H1 (cell line): ENCODE data around the gene NOS1AP. TPM values are rescaled to one million over a fixed set of nuclear protein-coding genes. Genes with fewer than 3 reads are reported as not detected.

Source experiments
- CTCF ChIA-PET: fragments of 300-600 bp; sonication (Branson Sonifier 250); formaldehyde crosslinking; loops from one replicate; lab custom pipeline; 2021; ENCODE audit not compliant: partially characterized antibody; lab: Charles Lee
- POLR2A ChIA-PET: fragments of 300-600 bp; sonication (Branson Sonifier 250); formaldehyde crosslinking; loops from one replicate; lab custom pipeline; 2021; ENCODE audit warnings: inconsistent platforms; ENCODE audit not compliant: partially characterized antibody; lab: Charles Lee
- DNase-seq, 2 experiments: peaks; one replicate each; pipeline versions ENCODE4 v3.0.0 to v3.0.0-alpha.2; 2010 to 2022; ENCODE audit warnings: low spot score in 2 of 2, low read depth in 1 of 2, mixed read lengths in 1 of 2
- FAIRE-seq: peaks from 2 replicates; lab custom pipeline; 2011; peaks lifted over from hg19 to GRCh38; lab: Jason Lieb, UNC
- H2AFZ ChIP-seq: 2 replicates; pipeline ENCODE4 v1.8.1; 2012; ENCODE audit warnings: low read length, inconsistent platforms
- H2AK5ac ChIP-seq: 2 replicates; pipeline ENCODE4 v1.6.1; 2013; ENCODE audit warnings: low read depth, low read length
- H2BK120ac ChIP-seq: replicated peaks from 2 replicates; pipeline ENCODE3; 2013; ENCODE audit warnings: low read depth, low read length, inconsistent platforms
- H2BK12ac ChIP-seq: 2 replicates; pipeline ENCODE4 v1.6.1; 2013; ENCODE audit warnings: low read depth, low read length
- H2BK15ac ChIP-seq: 2 replicates; pipeline ENCODE4 v1.6.1; 2013; ENCODE audit warnings: low read length
- H2BK20ac ChIP-seq: 2 replicates; pipeline ENCODE4 v1.6.1; 2013; ENCODE audit warnings: low read length
- H2BK5ac ChIP-seq: 2 replicates; pipeline ENCODE4 v1.6.1; 2013; ENCODE audit warnings: low read depth, low read length
- H3K14ac ChIP-seq: 2 replicates; pipeline ENCODE4 v1.6.1; 2013; ENCODE audit warnings: inconsistent platforms; ENCODE audit not compliant: insufficient read length
- H3K18ac ChIP-seq: 2 replicates; pipeline ENCODE4 v1.6.1; 2013; ENCODE audit warnings: low read length; ENCODE audit errors: extremely low read depth
- H3K23ac ChIP-seq: 2 replicates; pipeline ENCODE4 v1.6.1; 2013; ENCODE audit warnings: inconsistent platforms; ENCODE audit not compliant: insufficient read length
- H3K23me2 ChIP-seq: 2 replicates; pipeline ENCODE4 v1.6.1; 2013; ENCODE audit warnings: low read depth, low read length
- H3K27ac ChIP-seq: 2 replicates; pipeline ENCODE4 v1.6.1; 2011; ENCODE audit warnings: low read depth, low read length, inconsistent platforms
- H3K27me3 ChIP-seq, 4 experiments: replicated peaks in 1 of 4; 1 replicate in 1 of 4; 2 replicates in 3 of 4; pipeline versions ENCODE4 v1.6.1 to v1.8.1; 2011 to 2013; ENCODE audit warnings: low read length in 3 of 4, mild to moderate bottlenecking in 3 of 4, inconsistent platforms in 2 of 4, mixed read lengths in 2 of 4, moderate library complexity in 1 of 4; ENCODE audit not compliant: control insufficient read depth in 3 of 4, insufficient read depth in 3 of 4; ENCODE audit errors: extremely low read depth in 1 of 4
- H3K36me3 ChIP-seq, 4 experiments: 2 replicates each; pipeline versions ENCODE4 v1.6.1 to v1.8.1; 2011 to 2013; ENCODE audit warnings: mild to moderate bottlenecking in 4 of 4, low read length in 3 of 4, moderate library complexity in 2 of 4, control low read depth in 1 of 4, inconsistent platforms in 1 of 4; ENCODE audit not compliant: insufficient read depth in 4 of 4, control insufficient read depth in 2 of 4
- H3K4ac ChIP-seq: replicated peaks from 2 replicates; pipeline ENCODE3; 2013; ENCODE audit warnings: low read length, low read depth, mixed read lengths, inconsistent platforms; ENCODE audit not compliant: insufficient read length
- H3K4me1 ChIP-seq, 4 experiments: replicated peaks in 1 of 4; 1 replicate in 1 of 4; 2 replicates in 3 of 4; pipeline versions ENCODE4 v1.6.1 to v1.8.1; 2011 to 2013; ENCODE audit warnings: low read length in 3 of 4, inconsistent platforms in 2 of 4, mixed read lengths in 1 of 4; ENCODE audit not compliant: insufficient read depth in 4 of 4, control insufficient read depth in 3 of 4
- H3K4me2 ChIP-seq, 2 experiments: 2 replicates each; pipeline versions ENCODE4 v1.6.1 to v1.8.1; 2011 to 2013; ENCODE audit warnings: low read depth in 2 of 2, low read length in 2 of 2, control low read depth in 1 of 2, inconsistent platforms in 1 of 2, mild to moderate bottlenecking in 1 of 2; ENCODE audit not compliant: insufficient read depth in 1 of 2
- H3K4me3 ChIP-seq, 4 experiments: fragments of 200-600, 300-600 bp in 1 of 4; sonication (generic), shearing (Covaris generic), sonication (Bioruptor Twin) in 1 of 4; 2 replicates each; pipeline versions ENCODE4 v1.5.1 to v1.8.1; 2011 to 2016; ENCODE audit warnings: low read length in 4 of 4, low read depth in 3 of 4, control low read depth in 2 of 4, inconsistent platforms in 2 of 4, mild to moderate bottlenecking in 2 of 4, mixed read lengths in 1 of 4, moderate library complexity in 1 of 4; ENCODE audit not compliant: insufficient read depth in 2 of 4; ENCODE audit errors: extremely low read depth in 1 of 4
- H3K56ac ChIP-seq: replicated peaks from 2 replicates; pipeline ENCODE3; 2013; ENCODE audit warnings: low read depth, mild to moderate bottlenecking, mixed read lengths, low read length, inconsistent platforms; ENCODE audit not compliant: insufficient read length
- H3K79me1 ChIP-seq: 2 replicates; pipeline ENCODE4 v1.6.1; 2013; ENCODE audit warnings: low read depth, low read length, control low read depth
- H3K79me2 ChIP-seq, 2 experiments: 2 replicates each; pipeline versions ENCODE4 v1.6.1 to v1.8.1; 2012 to 2013; ENCODE audit warnings: low read length in 2 of 2, mild to moderate bottlenecking in 2 of 2, inconsistent platforms in 1 of 2; ENCODE audit not compliant: insufficient read depth in 2 of 2, control insufficient read depth in 1 of 2
- H3K9ac ChIP-seq, 4 experiments: replicated peaks in 1 of 4; 1 replicate in 1 of 4; 2 replicates in 3 of 4; pipeline versions ENCODE4 v1.6.1 to v1.8.1; 2011 to 2013; ENCODE audit warnings: low read depth in 3 of 4, low read length in 3 of 4, control low read depth in 2 of 4, mild to moderate bottlenecking in 2 of 4, moderate library complexity in 2 of 4, inconsistent platforms in 1 of 4; ENCODE audit errors: extremely low read depth in 1 of 4
- H3K9me3 ChIP-seq, 2 experiments: 2 replicates each; pipeline versions ENCODE4 v1.6.1 to v1.8.1; 2012 to 2013; ENCODE audit warnings: mild to moderate bottlenecking in 2 of 2, moderate library complexity in 2 of 2, control low read depth in 1 of 2, inconsistent platforms in 1 of 2, low read depth in 1 of 2, low read length in 1 of 2, mixed read lengths in 1 of 2; ENCODE audit not compliant: insufficient read depth in 2 of 2
- H4K20me1 ChIP-seq, 2 experiments: replicated peaks in 1 of 2; 2 replicates each; pipeline versions ENCODE3 to v1.8.1; 2011 to 2013; ENCODE audit warnings: inconsistent platforms in 2 of 2, low read length in 2 of 2, mild to moderate bottlenecking in 1 of 2; ENCODE audit not compliant: insufficient read depth in 2 of 2, control insufficient read depth in 1 of 2
- H4K5ac ChIP-seq: 2 replicates; pipeline ENCODE4 v1.6.1; 2013; ENCODE audit warnings: low read length, low read depth, mixed read lengths, inconsistent platforms; ENCODE audit not compliant: insufficient read length
- H4K8ac ChIP-seq: 2 replicates; pipeline ENCODE4 v1.8.0; 2013; ENCODE audit warnings: mild to moderate bottlenecking, moderate library complexity, low read length, inconsistent platforms; ENCODE audit not compliant: insufficient read depth; ENCODE audit errors: extremely low read depth
- H4K91ac ChIP-seq: replicated peaks from 2 replicates; pipeline ENCODE3; 2013; ENCODE audit warnings: low read length, mixed read lengths, inconsistent platforms; ENCODE audit not compliant: insufficient read length
- ASH2L ChIP-seq: fragments of 200-600, 300-600 bp; sonication (generic); IDR thresholded peaks from one replicate; pipeline ENCODE4 v1.7.1; 2017; ENCODE audit warnings: low read length
- CBX5 ChIP-seq: fragments of 300-800, 300-1000 bp; sonication (generic); IDR thresholded peaks from 2 replicates; pipeline ENCODE4 v1.7.1; 2016; ENCODE audit warnings: antibody characterized with exemption, low read length, low read depth
- E2F6 ChIP-seq: IDR thresholded peaks from 2 replicates; pipeline ENCODE4 v1.6.1; 2012; ENCODE audit warnings: inconsistent platforms
- EGR1 ChIP-seq: IDR thresholded peaks from 2 replicates; pipeline ENCODE4 v1.6.1; 2011; ENCODE audit warnings: low read depth, low read length, borderline replicate concordance
- EZH2 ChIP-seq: fragments of 200-600 bp; sonication (generic); IDR thresholded peaks from 2 replicates; pipeline ENCODE4 v1.7.1; 2012; ENCODE audit warnings: low read depth, mild to moderate bottlenecking, moderate library complexity, low read length, inconsistent platforms; ENCODE audit not compliant: severe bottlenecking
- FOSL1 ChIP-seq: IDR thresholded peaks from 2 replicates; pipeline ENCODE4 v1.6.1; 2011; ENCODE audit warnings: mild to moderate bottlenecking, low read depth, low read length, moderate library complexity; ENCODE audit not compliant: insufficient read depth
- JUN ChIP-seq: IDR thresholded peaks from 2 replicates; pipeline ENCODE4 v1.6.1; 2011; ENCODE audit warnings: low read depth, mild to moderate bottlenecking, improper control_type of control experiment, low read length
- POLR2A ChIP-seq, 2 experiments: IDR thresholded peaks; 1 replicate in 1 of 2; 2 replicates in 1 of 2; pipeline ENCODE4 v1.6.1; 2011; ENCODE audit warnings: low read depth in 2 of 2, low read length in 2 of 2, mild to moderate bottlenecking in 2 of 2; ENCODE audit errors: control extremely low read depth in 1 of 2
- RAD21 ChIP-seq, 2 experiments: IDR thresholded peaks in 1 of 2; conservative IDR thresholded peaks in 1 of 2; 2 replicates each; pipeline ENCODE4 v1.6.1; 2011; ENCODE audit warnings: low read depth in 2 of 2, low read length in 2 of 2, improper control_type of control experiment in 1 of 2, inconsistent platforms in 1 of 2, mild to moderate bottlenecking in 1 of 2, moderate library complexity in 1 of 2
- RFX5 ChIP-seq: IDR thresholded peaks from 2 replicates; pipeline ENCODE4 v1.6.1; 2011; ENCODE audit warnings: low read depth, low read length, improper control_type of control experiment, borderline replicate concordance
- SAP30 ChIP-seq: fragments of 300-600 bp; sonication (generic); IDR thresholded peaks from 2 replicates; pipeline ENCODE4 v1.7.1; 2012; ENCODE audit warnings: low read length, moderate library complexity, mild to moderate bottlenecking, inconsistent platforms; ENCODE audit not compliant: insufficient read depth, insufficient replicate concordance
- SIRT6 ChIP-seq: IDR thresholded peaks from one replicate; pipeline ENCODE4 v1.7.1; 2012; ENCODE audit warnings: low read length, inconsistent platforms
- TEAD4 ChIP-seq: IDR thresholded peaks from 2 replicates; pipeline ENCODE4 v1.6.1; 2012; ENCODE audit warnings: low read depth, low read length, inconsistent platforms, mixed read lengths
- WGBS, 2 experiments: shearing (Covaris generic) in 1 of 2; methylation state at CpG; one replicate each; pipeline versions ENCODE4 v1.1.6 to v1.1.7; 2013 to 2015; ENCODE audit warnings: low lambda C conversion rate in 2 of 2, mixed read lengths in 2 of 2, inconsistent platforms in 1 of 2, low coverage in 1 of 2, missing lambda C conversion rate in 1 of 2; ENCODE audit not compliant: insufficient replicate concordance in 2 of 2, insufficient coverage in 1 of 2, insufficient read length in 1 of 2; ENCODE audit errors: extremely low coverage in 1 of 2, missing lambda C conversion rate in 1 of 2; 5-methylcytosine and 5-hydroxymethylcytosine counted together
- polyA plus RNA-seq, 7 experiments: library from polyadenylated mRNA; depleted of rRNA in 3 of 7; stranded (reverse) in 5 of 7; unstranded in 2 of 7; fragments of >200 nt in 5 of 7; fragments of 200-250 nt in 2 of 7; gene quantifications; 1 replicate in 5 of 7; 2 replicates in 1 of 7; 4 replicates in 1 of 7; pipeline versions ENCODE4 v1.2.1 to v1.2.3, GENCODE V29; 2011 to 2013; ENCODE audit warnings: missing spikeins in 2 of 7, mixed read lengths in 2 of 7
- total RNA-seq: library from RNA; stranded (reverse); fragmentation: NEBNext Ultra II Directional; extraction: Animal tissue kit (Norgen Biotek cat#: 25700); gene quantifications from 2 replicates; pipeline ENCODE4 v1.2.1, GENCODE V29; 2021

NOS1AP gene
- total and polyA plus RNA-seq, 2 of the 8 experiments (the other 6 are each of a cell fraction or from before 2014, with no cell fraction given): 2.4 to 12.1 TPM

GRCh38 chr1:162094723-162095122 lies 25.2 kb downstream of the NOS1AP start:
- Histone ChIP-seq H3K56ac (no peak overlapping the region), H3K36me3 (no peaks in the 10 kb centered on the region), H3K27me3 (peaks cover 0 to 5% (median 2%) of the 10 kb centered on the region in 4 experiments; a peak in 4 of 7 replicates), H4K20me1 (peaks cover 2 to 8% of the 10 kb centered on the region in 2 experiments), H3K27ac (no peak overlapping the region), H2AFZ (no peak overlapping the region), H3K4me2 (no peak overlapping the region), H2BK12ac (peak overlapping the region; percentile 78; the same call in 1 of the 2 replicates), H2AK5ac (no peak overlapping the region), H3K18ac (no peak overlapping the region), H3K23me2 (no peaks in the 10 kb centered on the region; the same call in 1 of the 2 replicates), H4K91ac (no peak overlapping the region), H2BK15ac (no peak overlapping the region), H4K8ac (no peak overlapping the region), H4K5ac (no peak overlapping the region), H2BK120ac (no peak overlapping the region), H3K9me3 (no peaks in the 10 kb centered on the region), H3K4me1 (peaks cover 4 to 17% (median 11%) of the 10 kb centered on the region in 4 experiments; a peak in 5 of 7 replicates), H3K79me2 (peaks cover 0 to 48% of the 10 kb centered on the region in 2 experiments; a peak in 3 of 4 replicates), H3K4me3 (no peak overlapping the region), H3K9ac (no peak overlapping the region), H2BK20ac (no peak overlapping the region), H3K79me1 (no peaks in the 10 kb centered on the region; the same call in 1 of the 2 replicates), H2BK5ac (0 out of 2 replicates have a peak overlapping the region, but pooled peaks have one; percentile 6), H3K23ac (no peak overlapping the region), H3K14ac (no peak overlapping the region), H3K4ac (no peak overlapping the region)
- ChIA-PET POLR2A (interaction anchor here (1.3 kb wide), 1 partner anchor 9 kb away, joined by 6 read pairs; no protein-coding TSS in a partner anchor), CTCF (interaction anchor here (0.9 kb wide), 1 partner anchor 17 kb away, joined by 3 read pairs; no protein-coding TSS in a partner anchor)
- no peak for FAIRE-seq
- WGBS, 2 experiments: 88% methylated on average over 2 of the region's 2 CpGs; no CpG with 5 or more reads in 1 of the 2 experiments
- no peak for DNase-seq
- no peak for TF ChIP-seq SAP30
- TF ChIP-seq EGR1: no peak
- TF ChIP-seq TEAD4: no peak
- TF ChIP-seq RFX5: no peak
- no peak for TF ChIP-seq CBX5
- no peak for TF ChIP-seq RAD21 (IDR thresholded peaks at IDR 0.05 in 1 of 2, conservative IDR thresholded peaks at IDR 0.05 in 1 of 2; ENCODE audit: low read depth in 2 of 2, low read length in 2 of 2)
- TF ChIP-seq EZH2: no peak
- no peak for TF ChIP-seq POLR2A (IDR thresholded peaks at IDR 0.05; ENCODE audit: control extremely low read depth in 1 of 2, low read depth in 2 of 2, low read length in 2 of 2)
- no peak for TF ChIP-seq E2F6
- no peak for TF ChIP-seq SIRT6
- TF ChIP-seq ASH2L: no peak
- TF ChIP-seq JUN: no peak
- TF ChIP-seq FOSL1: no peak
